GM15510 (cell line): ENCODE data around the gene PCGF6.

ENCODE experiments used
- POLR2A ChIP-seq: IDR thresholded peaks from 3 replicates; pipeline ENCODE4 v1.6.1; 2011; ENCODE audit warnings: borderline replicate concordance; ENCODE audit not compliant: insufficient read length; ENCODE audit errors: extremely low read depth

Gene PCGF6

GRCh38 chr10:103336370-103336769 is 14.6 kb downstream of the PCGF6 start:
- TF ChIP-seq POLR2A = no peak

GRCh38 chr10:103334567-103334966 is 16.4 kb downstream of the PCGF6 start:
- no peak for TF ChIP-seq POLR2A

GRCh38 chr10:103333934-103334520 is 16.9 kb downstream of the PCGF6 start:
- no peak for TF ChIP-seq POLR2A

GRCh38 chr10:103327906-103328305 is 23.0 kb downstream of the PCGF6 start:
- no peak for TF ChIP-seq POLR2A

GRCh38 chr10:103316087-103316486 is 34.9 kb downstream of the PCGF6 start:
- TF ChIP-seq POLR2A = no peak

GRCh38 chr10:103310197-103310596 is 40.7 kb downstream of the PCGF6 start:
- TF ChIP-seq POLR2A = no peak

GRCh38 chr10:103307594-103307993 is 43.3 kb downstream of the PCGF6 start:
- no peak for TF ChIP-seq POLR2A

- no peak for TF ChIP-seq POLR2A
Observed at GRCh38 chr10:103295374-103296015, 55.4 kb downstream of the PCGF6 start.

- TF ChIP-seq POLR2A = no peak
Observed at GRCh38 chr10:103291588-103291987, 59.4 kb downstream of the PCGF6 start.

- no peak for TF ChIP-seq POLR2A
Observed at GRCh38 chr10:103287992-103288391, 62.9 kb downstream of the PCGF6 start.

GRCh38 chr10:103284170-103284569 is 66.8 kb downstream of the PCGF6 start:
- TF ChIP-seq POLR2A = no peak

GRCh38 chr10:103282961-103283360 is 68.0 kb downstream of the PCGF6 start:
- TF ChIP-seq POLR2A = no peak

GRCh38 chr10:103281753-103282152 is 69.2 kb downstream of the PCGF6 start:
- TF ChIP-seq POLR2A = no peak

GRCh38 chr10:103280506-103280905 is 70.4 kb downstream of the PCGF6 start:
- TF ChIP-seq POLR2A = no peak

- TF ChIP-seq POLR2A = no peak
Observed at GRCh38 chr10:103280031-103280430, 70.9 kb downstream of the PCGF6 start.

- TF ChIP-seq POLR2A = no peak
Observed at GRCh38 chr10:103278862-103279298, 72.1 kb downstream of the PCGF6 start.
